HG03342 (cell line): Measurements from ENCODE around the gene TANC1.

Experiments
- ATAC-seq: cut with Tn5 transposase; IDR thresholded peaks from one replicate; pipeline ENCODE4 v1.9.1; 2021; ENCODE audit warnings: mild to moderate bottlenecking, moderate library complexity; ENCODE audit not compliant: unreplicated experiment

TANC1 gene

GRCh38 chr2:159053161-159054031 lies 85.0 kb downstream of the TANC1 start:
- ATAC-seq: no peak

GRCh38 chr2:159054032-159054334 lies 85.5 kb downstream of the TANC1 start:
- ATAC-seq: no peak

GRCh38 chr2:159054985-159055384 lies 86.5 kb downstream of the TANC1 start:
- no peak for ATAC-seq

GRCh38 chr2:159060518-159060917 lies 92.1 kb downstream of the TANC1 start:
- no peak for ATAC-seq

GRCh38 chr2:159063677-159064076 lies 95.2 kb downstream of the TANC1 start:
- ATAC-seq: no peak

- ATAC-seq: no peak
Measured at GRCh38 chr2:159064446-159065301, 96.2 kb downstream of the TANC1 start.

GRCh38 chr2:159065313-159065712 lies 96.9 kb downstream of the TANC1 start:
- ATAC-seq: no peak

- no peak for ATAC-seq
Measured at GRCh38 chr2:159065891-159066290, 97.5 kb downstream of the TANC1 start.

GRCh38 chr2:159066541-159067156 lies 98.2 kb downstream of the TANC1 start:
- ATAC-seq: no peak

GRCh38 chr2:159067971-159068370 lies 99.5 kb downstream of the TANC1 start:
- ATAC-seq: no peak

GRCh38 chr2:159069229-159069628 lies 100.8 kb downstream of the TANC1 start:
- ATAC-seq: no peak

GRCh38 chr2:159070235-159070634 lies 101.8 kb downstream of the TANC1 start:
- no peak for ATAC-seq

- no peak for ATAC-seq
Measured at GRCh38 chr2:159071190-159071915, 102.9 kb downstream of the TANC1 start.

GRCh38 chr2:159072795-159073194 lies 104.4 kb downstream of the TANC1 start:
- no peak for ATAC-seq

- ATAC-seq: no peak
Measured at GRCh38 chr2:159073256-159073655, 104.8 kb downstream of the TANC1 start.

GRCh38 chr2:159074605-159075004 lies 106.2 kb downstream of the TANC1 start:
- no peak for ATAC-seq

- no peak for ATAC-seq
Measured at GRCh38 chr2:159075727-159076126, 107.3 kb downstream of the TANC1 start.

GRCh38 chr2:159076241-159076640 lies 107.8 kb downstream of the TANC1 start:
- ATAC-seq: no peak

- ATAC-seq: no peak
Measured at GRCh38 chr2:159077869-159078268, 109.4 kb downstream of the TANC1 start.

GRCh38 chr2:159078443-159078842 lies 110.0 kb downstream of the TANC1 start:
- ATAC-seq: no peak

- ATAC-seq: no peak
Measured at GRCh38 chr2:159080641-159081040, 112.2 kb downstream of the TANC1 start.
